Measurements from ENCODE around the gene UBXN6. TPM values are rescaled to one million over a fixed set of nuclear protein-coding genes. Genes with fewer than 3 reads are reported as not detected.

Gene UBXN6
- total RNA-seq, 1 experiment from 2014 or later: 76.5 TPM

GRCh38 chr19:4431296-4431695 lies 26.3 kb downstream of the UBXN6 start:
- no peak overlapping the region for H3K4me2 ChIP-seq (ENCODE audit: low read length)
- DNase-seq (ENCODE audit: low read depth, low spot score) (no peak), ATAC-seq (no peak)
- BruUV-seq (replicated peaks): no TSS peak
- peaks cover 45 to 59% of the 10 kb centered on the region in 2 experiments; a peak in 3 of 4 replicates for H3K36me3 ChIP-seq (ENCODE audit: control insufficient read depth in 1 of 2, insufficient read depth in 2 of 2, low read length in 2 of 2)
- no peaks in the 10 kb centered on the region for H3K4me1 ChIP-seq (ENCODE audit: control insufficient read depth in 1 of 2, insufficient read depth in 2 of 2, low read length in 2 of 2)
- H3K9me2 ChIP-seq (ENCODE audit: insufficient read depth): no peaks in the 10 kb centered on the region
- H3K79me2 ChIP-seq (ENCODE audit: insufficient read depth, low read length): peaks cover 9% of the 10 kb centered on the region
- no peaks in the 10 kb centered on the region for H3K27me3 ChIP-seq (ENCODE audit: insufficient read depth, low read length)
- H3K9ac ChIP-seq (ENCODE audit: low read length): no peak overlapping the region
- no peaks in the 10 kb centered on the region for H4K20me1 ChIP-seq (ENCODE audit: insufficient read depth)
- POLR2A ChIA-PET: no interaction called here
- no peaks in the 10 kb centered on the region for H3K9me3 ChIP-seq (ENCODE audit: control insufficient read depth in 1 of 2, insufficient read depth in 1 of 2, low read depth in 1 of 2, low read length in 2 of 2)
- RAD21 ChIA-PET (ENCODE audit: low non-redundant PET in 1 of 2, low total read pairs in 2 of 2, uncharacterized antibody in 2 of 2, unreplicated experiment in 2 of 2): no interaction called here
- intact Hi-C loops (cut with micrococcal nuclease): no loop called here
- no peak for TF ChIP-seq EZH2phosphoT487 (IDR thresholded peaks at IDR 0.05; ENCODE audit: borderline replicate concordance)
- TF ChIP-seq CBX3 (IDR thresholded peaks at IDR 0.05; ENCODE audit: low read depth): no peak
- TF ChIP-seq RAD21 (IDR thresholded peaks at IDR 0.05; ENCODE audit: low read depth): no peak
- TF ChIP-seq JUND (IDR thresholded peaks at IDR 0.05): no peak
- no peak for TF ChIP-seq SIN3A (IDR thresholded peaks at IDR 0.05; ENCODE audit: low read depth)
- no peak for TF ChIP-seq ZBTB33 (IDR thresholded peaks at IDR 0.05; ENCODE audit: extremely low read depth, insufficient replicate concordance, low read length)
- no peak for TF ChIP-seq POLR2AphosphoS5 (IDR thresholded peaks at IDR 0.05; ENCODE audit: low read depth, low read length)
- no peak overlapping the region for H2AFZ ChIP-seq (ENCODE audit: low read depth, low read length, poor library complexity, severe bottlenecking)
- no peak overlapping the region for H3K4me3 ChIP-seq (replicated peaks in 1 of 2; ENCODE audit: low read depth in 1 of 2, low read length in 2 of 2)
- no peak overlapping the region for H3K27ac ChIP-seq (ENCODE audit: low read depth, low read length)
- CTCF ChIA-PET: no interaction called here

GRCh38 chr19:4430760-4431159 lies 26.8 kb downstream of the UBXN6 start:
- Histone ChIP-seq H3K4me3 (replicated peaks in 1 of 2; ENCODE audit: low read depth in 1 of 2, low read length in 2 of 2) (no peak overlapping the region), H3K4me1 (ENCODE audit: control insufficient read depth in 1 of 2, insufficient read depth in 2 of 2, low read length in 2 of 2) (no peaks in the 10 kb centered on the region), H2AFZ (ENCODE audit: low read depth, low read length, poor library complexity, severe bottlenecking) (no peak overlapping the region), H4K20me1 (ENCODE audit: insufficient read depth) (no peaks in the 10 kb centered on the region), H3K9me3 (ENCODE audit: control insufficient read depth in 1 of 2, insufficient read depth in 1 of 2, low read depth in 1 of 2, low read length in 2 of 2) (no peaks in the 10 kb centered on the region), H3K36me3 (ENCODE audit: control insufficient read depth in 1 of 2, insufficient read depth in 2 of 2, low read length in 2 of 2) (peaks cover 46 to 60% of the 10 kb centered on the region in 2 experiments; a peak in 3 of 4 replicates), H3K4me2 (ENCODE audit: low read length) (no peak overlapping the region), H3K27me3 (ENCODE audit: insufficient read depth, low read length) (no peaks in the 10 kb centered on the region), H3K79me2 (ENCODE audit: insufficient read depth, low read length) (peaks cover 9% of the 10 kb centered on the region), H3K27ac (ENCODE audit: low read depth, low read length) (no peak overlapping the region), H3K9ac (ENCODE audit: low read length) (no peak overlapping the region), H3K9me2 (ENCODE audit: insufficient read depth) (no peaks in the 10 kb centered on the region)
- BruUV-seq (replicated peaks): no TSS peak
- TF ChIP-seq ZBTB33 (IDR thresholded peaks at IDR 0.05; ENCODE audit: extremely low read depth, insufficient replicate concordance, low read length) (no peak), ZNF274 (IDR thresholded peaks at IDR 0.05; ENCODE audit: low read depth, low read length) (no peak), CTCF (IDR thresholded peaks at IDR 0.05 in 2 of 3, conservative IDR thresholded peaks at IDR 0.05 in 1 of 3; ENCODE audit: borderline replicate concordance in 1 of 3, insufficient read depth in 1 of 3, low read depth in 2 of 3, low read length in 2 of 3) (no peak), CBX3 (IDR thresholded peaks at IDR 0.05; ENCODE audit: low read depth) (no peak), JUND (IDR thresholded peaks at IDR 0.05) (no peak), ELF1 (IDR thresholded peaks at IDR 0.05; ENCODE audit: borderline replicate concordance, low read depth) (no peak)
- POLR2A ChIA-PET: no interaction called here
- intact Hi-C loops (cut with micrococcal nuclease): no loop called here
- DNase-seq (ENCODE audit: low read depth, low spot score): no peak
- RAD21 ChIA-PET (ENCODE audit: low non-redundant PET in 1 of 2, low total read pairs in 2 of 2, uncharacterized antibody in 2 of 2, unreplicated experiment in 2 of 2): no interaction called here
- ATAC-seq: no peak
- CTCF ChIA-PET: no interaction called here
